GM19043 (cell line): Measurements from ENCODE around the gene ZNF750.

Experiments used
- ATAC-seq: cut with Tn5 transposase; IDR thresholded peaks from one replicate; pipeline ENCODE4 v1.9.1; 2021; ENCODE audit warnings: low read depth; ENCODE audit not compliant: unreplicated experiment

ZNF750 gene

GRCh38 chr17:82839617-82840292 lies at the start of gene ZNF750:
Gene ZNF750 (minus strand): TSS chr17:82840022. CDS start chr17:82832454, 7,568 bp downstream.
- no peak for ATAC-seq

GRCh38 chr17:82888583-82889495 lies 49.0 kb upstream of the ZNF750 start:
- ATAC-seq, result no peak

- ATAC-seq, result no peak
These were observed 47.7 kb upstream of the ZNF750 start for GRCh38 chr17:82887255-82888164.

- ATAC-seq, result no peak
These were observed 45.1 kb upstream of the ZNF750 start for GRCh38 chr17:82884970-82885353.

GRCh38 chr17:82884341-82884969 lies 44.6 kb upstream of the ZNF750 start:
- no peak for ATAC-seq

- ATAC-seq, result no peak
These were observed 43.7 kb upstream of the ZNF750 start for GRCh38 chr17:82883419-82884031.

GRCh38 chr17:82882715-82883418 lies 43.0 kb upstream of the ZNF750 start:
- no peak for ATAC-seq

GRCh38 chr17:82881900-82882714 lies 42.3 kb upstream of the ZNF750 start:
- no peak for ATAC-seq

- ATAC-seq, result no peak
These were observed 41.6 kb upstream of the ZNF750 start for GRCh38 chr17:82881324-82881823.

GRCh38 chr17:82880620-82881323 lies 41.0 kb upstream of the ZNF750 start:
- ATAC-seq, result no peak

- ATAC-seq, result no peak
These were observed 39.4 kb upstream of the ZNF750 start for GRCh38 chr17:82879241-82879640.

GRCh38 chr17:82878527-82878926 lies 38.7 kb upstream of the ZNF750 start:
- no peak for ATAC-seq

GRCh38 chr17:82876602-82877379 lies 37.0 kb upstream of the ZNF750 start:
- no peak for ATAC-seq

GRCh38 chr17:82876149-82876548 lies 36.3 kb upstream of the ZNF750 start:
- ATAC-seq, result no peak

- ATAC-seq, result no peak
These were observed 35.6 kb upstream of the ZNF750 start for GRCh38 chr17:82875407-82875856.

- ATAC-seq, result no peak
These were observed 34.4 kb upstream of the ZNF750 start for GRCh38 chr17:82874011-82874835.
